H1 (cell line): Measurements from ENCODE around the gene HADHB. TPM values are rescaled to one million over a fixed set of nuclear protein-coding genes. Genes with fewer than 3 reads are reported as not detected.

ENCODE experiments used
- polyA plus RNA-seq, 7 experiments: library from polyadenylated mRNA; depleted of rRNA in 3 of 7; stranded (reverse) in 5 of 7; unstranded in 2 of 7; fragments of >200 nt in 5 of 7; fragments of 200-250 nt in 2 of 7; gene quantifications; 1 replicate in 5 of 7; 2 replicates in 1 of 7; 4 replicates in 1 of 7; pipeline versions ENCODE4 v1.2.1 to v1.2.3, GENCODE V29; 2011 to 2013; ENCODE audit warnings: missing spikeins in 2 of 7, mixed read lengths in 2 of 7
- total RNA-seq: library from RNA; stranded (reverse); fragmentation: NEBNext Ultra II Directional; extraction: Animal tissue kit (Norgen Biotek cat#: 25700); gene quantifications from 2 replicates; pipeline ENCODE4 v1.2.1, GENCODE V29; 2021

HADHB gene
- total and polyA plus RNA-seq, 2 of the 8 experiments (the other 6 are each of a cell fraction or from before 2014, with no cell fraction given): 47.7 to 52.3 TPM

Other genes with a start within 250 kb of the HADHB start
- 127 and 136 TPM in 2 replicates for gene RAB10, start 210.9 kb upstream of the HADHB start, total RNA-seq
- 42.6 and 54.0 TPM in 2 replicates for gene RAB10, start 210.9 kb upstream of the HADHB start, polyA plus RNA-seq (2011; rRNA removed)
- 19.9 and 23.0 TPM in 2 replicates for gene GAREM2, start 71.9 kb upstream of the HADHB start, total RNA-seq
- gene GAREM2, start 71.9 kb upstream of the HADHB start, polyA plus RNA-seq (2011; rRNA removed): 19.9 and 26.8 TPM in 2 replicates
- 126 and 131 TPM in 2 replicates for gene HADHA, start 307 bp upstream of the HADHB start, total RNA-seq
- 52.7 and 64.6 TPM in 2 replicates for gene HADHA, start 307 bp upstream of the HADHB start, polyA plus RNA-seq (2011; rRNA removed)
- gene SELENOI, start 101.2 kb downstream of the HADHB start, total RNA-seq: 54.8 and 63.8 TPM in 2 replicates
- gene SELENOI, start 101.2 kb downstream of the HADHB start, polyA plus RNA-seq (2011; rRNA removed): 15.9 and 22.2 TPM in 2 replicates
- gene ADGRF3, start 101.8 kb downstream of the HADHB start, total RNA-seq: 0.69 and 0.75 TPM in 2 replicates
- gene ADGRF3, start 101.8 kb downstream of the HADHB start, polyA plus RNA-seq (2011; rRNA removed): 0.31 and 0.54 TPM in 2 replicates
- not detected in 2 replicates for gene DRC1, start 157.0 kb downstream of the HADHB start, total RNA-seq
- 0.08 and 0.11 TPM in 2 replicates for gene DRC1, start 157.0 kb downstream of the HADHB start, polyA plus RNA-seq (2011; rRNA removed)
- gene OTOF, start 233.2 kb downstream of the HADHB start, total RNA-seq: not detected in 2 replicates
- 0.06 TPM in 2 replicates for gene OTOF, start 233.2 kb downstream of the HADHB start, polyA plus RNA-seq (2011; rRNA removed)